GM21367 (cell line): Measurements from ENCODE around the gene POU3F3.

ENCODE experiments used
- ATAC-seq: cut with Tn5 transposase; IDR thresholded peaks from one replicate; pipeline ENCODE4 v1.9.1; 2021; ENCODE audit not compliant: unreplicated experiment

The POU3F3 gene

GRCh38 chr2:104859766-104860450 lies 6.0 kb downstream of the POU3F3 start:
- ATAC-seq = no peak

GRCh38 chr2:104860451-104860790 lies 6.5 kb downstream of the POU3F3 start:
- ATAC-seq = no peak

DNA sequence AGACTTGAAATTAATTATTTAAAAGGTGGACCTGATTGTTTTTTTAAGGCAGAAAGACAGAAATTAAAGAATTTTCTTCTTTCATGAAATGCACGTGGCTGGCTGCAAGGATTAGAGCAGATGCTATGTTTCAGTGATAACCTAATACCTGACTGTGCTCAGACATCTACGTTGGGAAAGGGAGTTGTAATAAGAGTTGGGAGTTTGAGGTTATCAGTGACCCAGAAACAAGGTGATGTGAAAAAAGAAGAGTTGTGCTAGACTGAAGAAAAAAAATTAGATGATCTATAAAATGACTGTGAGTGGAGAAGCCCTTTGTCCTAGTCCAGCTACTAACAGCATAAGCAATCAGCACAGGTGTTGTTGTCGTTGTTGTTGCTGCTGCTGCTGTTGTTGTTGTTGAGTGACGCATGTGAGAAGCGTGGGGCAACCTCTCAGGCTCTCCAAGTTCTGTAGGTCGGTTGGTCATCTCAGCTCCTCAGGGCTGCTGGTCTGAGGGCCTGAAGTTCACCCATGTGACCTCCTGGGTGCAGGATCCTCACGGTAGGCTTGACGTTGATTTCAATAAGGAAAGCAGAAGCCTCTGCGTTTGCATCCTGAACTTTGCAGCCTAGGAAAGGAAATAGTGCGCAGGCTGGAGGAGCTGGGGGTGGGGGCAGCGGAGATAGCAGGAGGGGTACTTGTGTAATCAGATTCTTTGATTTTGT lies 7.6 kb downstream of the POU3F3 start:
- ATAC-seq = no peak

- no peak for ATAC-seq
Measured at GRCh38 chr2:104862058-104862941, 8.4 kb downstream of the POU3F3 start.

GRCh38 chr2:104863146-104863467 lies 9.2 kb downstream of the POU3F3 start:
- ATAC-seq = no peak

DNA sequence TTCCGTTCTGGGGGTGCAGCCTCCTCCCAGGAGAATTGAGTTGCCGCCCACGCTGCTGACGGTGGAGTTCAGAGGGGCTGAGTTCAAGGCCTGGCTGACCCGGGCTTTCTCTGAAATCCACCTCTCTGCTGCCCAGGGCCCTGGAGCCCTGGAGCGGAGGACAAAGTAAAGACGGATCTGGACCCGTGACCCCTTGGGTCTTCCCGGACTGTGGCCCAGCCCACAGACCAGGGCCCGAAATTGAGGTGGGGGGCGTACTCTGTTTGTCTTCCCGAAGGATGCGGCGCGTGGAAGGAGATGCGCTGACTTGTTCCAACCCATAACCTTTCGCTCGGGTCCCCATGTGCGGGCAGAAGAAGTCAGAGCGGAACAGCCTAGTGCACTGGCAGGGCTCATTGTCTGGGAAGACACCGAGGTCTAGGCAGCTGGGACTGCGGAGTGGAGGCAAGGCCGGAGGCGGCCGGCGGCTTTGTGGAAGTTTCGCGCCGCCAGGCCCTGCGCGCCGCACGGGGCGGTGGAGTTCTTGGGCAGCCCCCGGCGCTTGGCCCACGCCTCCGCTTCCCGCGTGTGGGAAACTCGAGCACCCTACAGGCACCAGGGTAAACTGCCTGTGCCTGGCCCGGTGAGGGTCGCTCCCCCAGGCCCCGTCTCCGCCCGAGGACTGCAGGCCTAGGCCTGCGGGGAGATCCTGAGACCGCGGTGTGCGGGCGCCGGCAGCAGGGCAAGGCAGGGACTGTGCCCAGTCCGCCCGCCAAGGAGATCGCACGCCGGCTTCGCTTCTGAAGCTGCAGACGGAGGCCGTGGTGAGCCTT lies 9.8 kb downstream of the POU3F3 start:
- no peak for ATAC-seq

DNA sequence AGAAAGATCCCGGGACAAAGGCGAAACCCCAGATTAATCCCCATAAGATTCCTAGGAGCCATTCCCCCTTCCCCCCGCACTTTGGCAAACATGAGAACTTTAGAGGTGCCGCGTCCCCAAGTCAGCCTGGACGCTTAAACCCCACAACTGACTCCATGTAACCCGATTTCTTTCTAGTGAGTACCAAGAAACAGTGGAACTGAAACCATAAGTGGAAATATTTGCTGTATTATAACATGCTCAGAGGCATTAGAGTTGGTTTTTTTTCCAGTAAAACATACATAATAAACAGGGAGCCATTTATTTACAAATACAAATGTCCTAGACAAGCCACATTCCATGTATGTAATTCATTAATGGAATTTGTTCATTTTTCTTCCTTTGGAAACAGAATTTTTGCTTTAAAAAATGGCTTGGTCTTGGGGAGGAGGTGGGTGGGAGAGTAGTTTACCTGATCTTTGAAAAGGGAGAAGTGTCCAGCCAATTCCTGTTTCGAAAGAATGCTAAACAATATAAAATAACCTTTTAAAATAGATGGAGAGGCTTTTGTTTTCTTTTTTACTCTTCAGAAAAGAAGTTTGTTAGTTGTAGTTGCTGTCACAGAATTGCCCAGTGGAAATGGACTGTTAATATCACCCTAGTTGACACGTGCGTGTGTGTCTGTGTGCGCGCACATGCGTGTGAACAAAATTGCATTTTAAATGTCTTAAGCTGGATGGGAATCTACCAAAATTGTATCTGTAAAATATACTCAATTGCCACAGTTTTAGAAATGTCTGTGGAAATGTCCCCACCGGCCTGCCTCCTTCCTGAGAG lies 10.6 kb downstream of the POU3F3 start:
- no peak for ATAC-seq

DNA sequence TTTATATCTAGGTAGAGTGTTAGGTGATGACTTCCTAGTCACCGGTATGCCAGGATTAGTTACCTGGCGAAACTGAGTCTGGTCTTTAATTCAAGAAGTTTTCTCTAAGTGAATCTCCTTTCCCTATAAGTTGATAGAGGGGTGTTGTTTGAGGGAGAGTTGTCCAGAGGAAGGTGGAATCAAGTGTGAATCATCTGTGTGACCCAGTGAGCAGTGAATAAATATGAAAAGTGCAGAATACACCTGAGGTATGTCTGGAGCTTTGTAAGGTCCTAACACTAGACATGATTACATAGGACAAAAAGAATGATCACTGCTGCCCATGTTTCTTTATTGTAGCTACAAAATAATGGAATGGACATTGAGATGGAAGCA lies 11.2 kb downstream of the POU3F3 start:
- ATAC-seq = no peak

DNA sequence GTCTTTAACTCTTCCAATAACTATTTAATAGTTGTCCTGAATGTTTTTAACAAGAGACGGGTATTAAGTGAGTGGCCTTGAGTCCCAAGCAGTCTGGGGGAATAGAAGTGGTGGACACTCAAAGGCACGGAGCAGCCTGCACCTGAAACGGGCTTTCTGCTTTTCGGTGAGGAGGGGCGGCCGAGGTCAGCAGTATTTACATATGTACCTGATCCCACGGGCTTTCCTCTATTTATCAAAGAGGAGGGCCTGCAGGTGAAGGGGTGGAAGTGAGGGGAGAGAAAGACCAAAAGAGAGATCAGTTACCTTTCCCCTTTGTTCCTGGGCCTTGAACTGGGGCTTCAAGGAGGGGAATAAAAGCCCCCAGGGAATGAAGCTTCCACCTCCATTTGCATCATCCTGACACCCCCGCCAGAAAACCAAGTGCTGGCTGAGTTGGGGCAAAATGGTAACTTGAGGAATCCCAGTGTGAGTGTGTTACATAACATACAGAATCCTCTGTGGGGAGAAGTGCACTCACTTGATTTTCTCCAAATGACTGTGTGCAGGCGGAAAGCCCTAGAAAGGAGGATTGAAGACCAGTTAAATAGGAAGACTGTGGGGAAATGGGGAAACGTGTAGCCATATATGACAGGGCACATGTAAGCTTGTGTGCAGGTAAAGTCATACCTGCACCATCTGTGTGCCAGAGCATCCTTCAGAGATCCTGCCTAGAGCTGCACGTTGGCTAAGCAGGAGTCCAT lies 12.4 kb downstream of the POU3F3 start:
- ATAC-seq = no peak

- ATAC-seq = no peak
Measured at GRCh38 chr2:104866883-104867812, 13.2 kb downstream of the POU3F3 start.

- ATAC-seq = no peak
Measured at GRCh38 chr2:104867813-104868504, 14.0 kb downstream of the POU3F3 start.

DNA sequence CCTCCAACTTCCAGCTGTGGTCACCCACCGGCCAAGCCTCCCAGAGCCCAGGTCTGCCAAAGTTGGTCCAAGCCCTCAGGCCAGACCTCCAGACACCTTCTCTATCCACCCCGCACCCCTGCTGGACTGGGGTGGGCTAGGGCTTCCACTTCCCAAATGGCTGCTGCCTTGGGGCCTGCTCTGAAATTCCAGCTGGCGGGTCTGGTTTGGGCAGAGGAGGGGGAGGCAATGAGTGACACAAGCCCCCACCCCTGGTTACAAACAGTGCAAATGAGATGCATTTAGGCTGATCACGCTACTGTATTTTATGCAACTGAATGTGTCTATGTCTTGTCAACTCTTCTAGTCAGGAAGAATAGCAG lies 14.6 kb downstream of the POU3F3 start:
- no peak for ATAC-seq

- no peak for ATAC-seq
Measured at GRCh38 chr2:104870100-104870975, 16.4 kb downstream of the POU3F3 start.

GRCh38 chr2:104871649-104871971 lies 17.7 kb downstream of the POU3F3 start:
- ATAC-seq = no peak

- ATAC-seq = no peak
Measured at GRCh38 chr2:104871972-104872865, 18.3 kb downstream of the POU3F3 start.
